ENCODE data around the gene SERPINE3.

SERPINE3 gene

DNA sequence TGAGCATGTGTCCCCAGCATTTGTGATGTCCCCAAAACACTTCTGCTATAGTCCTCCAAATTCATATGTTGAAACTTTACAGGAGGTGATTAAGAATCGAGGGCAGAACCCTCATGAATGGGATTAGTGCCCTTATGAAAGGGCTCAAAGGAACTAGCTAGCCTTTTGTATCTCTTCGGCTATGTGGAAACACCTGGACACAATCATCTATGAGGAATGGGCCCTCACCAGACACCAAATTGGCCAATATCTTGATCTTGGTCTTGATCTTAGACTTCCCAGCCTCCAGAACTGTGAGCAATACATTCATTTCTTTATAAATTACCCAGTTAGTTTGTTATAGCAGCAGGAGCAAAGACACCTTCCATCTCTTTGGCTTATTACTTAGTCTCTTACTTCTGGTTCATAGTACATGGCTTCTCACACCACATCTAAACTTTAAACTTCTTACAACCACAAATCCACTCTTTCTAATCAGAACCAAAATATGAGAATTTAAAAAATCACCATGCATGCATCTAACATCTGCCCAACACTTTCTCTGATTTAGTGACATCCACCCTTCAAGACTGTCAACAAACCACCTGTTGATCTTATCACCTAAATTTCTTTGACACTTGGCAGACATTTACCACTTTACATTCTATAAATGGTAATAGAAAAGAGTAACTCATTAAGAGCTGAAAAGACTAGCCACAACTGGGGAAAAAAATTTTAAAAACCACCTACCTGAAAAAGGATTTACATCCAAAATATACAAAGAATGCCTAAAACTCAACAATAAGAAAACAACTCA, 6.7 kb upstream of the SERPINE3 start:
- H3K27me3 ChIP-seq (ENCODE audit: insufficient read depth, poor library complexity, severe bottlenecking), result no peaks in the 10 kb centered on the region
- DNase-seq (ENCODE audit: low read depth in 1 of 2, low spot score in 1 of 2), result no peak
- TF ChIP-seq SPI1 (IDR thresholded peaks at IDR 0.05; ENCODE audit: borderline replicate concordance, low read depth) (no peak), GABPA (IDR thresholded peaks at IDR 0.05; ENCODE audit: low read depth) (no peak), POLR2AphosphoS5 (IDR thresholded peaks at IDR 0.05; ENCODE audit: low read depth) (no peak)
- TF ChIP-seq, protein P1, sequence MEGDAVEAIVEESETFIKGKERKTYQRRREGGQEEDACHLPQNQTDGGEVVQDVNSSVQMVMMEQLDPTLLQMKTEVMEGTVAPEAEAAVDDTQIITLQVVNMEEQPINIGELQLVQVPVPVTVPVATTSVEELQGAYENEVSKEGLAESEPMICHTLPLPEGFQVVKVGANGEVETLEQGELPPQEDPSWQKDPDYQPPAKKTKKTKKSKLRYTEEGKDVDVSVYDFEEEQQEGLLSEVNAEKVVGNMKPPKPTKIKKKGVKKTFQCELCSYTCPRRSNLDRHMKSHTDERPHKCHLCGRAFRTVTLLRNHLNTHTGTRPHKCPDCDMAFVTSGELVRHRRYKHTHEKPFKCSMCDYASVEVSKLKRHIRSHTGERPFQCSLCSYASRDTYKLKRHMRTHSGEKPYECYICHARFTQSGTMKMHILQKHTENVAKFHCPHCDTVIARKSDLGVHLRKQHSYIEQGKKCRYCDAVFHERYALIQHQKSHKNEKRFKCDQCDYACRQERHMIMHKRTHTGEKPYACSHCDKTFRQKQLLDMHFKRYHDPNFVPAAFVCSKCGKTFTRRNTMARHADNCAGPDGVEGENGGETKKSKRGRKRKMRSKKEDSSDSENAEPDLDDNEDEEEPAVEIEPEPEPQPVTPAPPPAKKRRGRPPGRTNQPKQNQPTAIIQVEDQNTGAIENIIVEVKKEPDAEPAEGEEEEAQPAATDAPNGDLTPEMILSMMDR (IDR thresholded peaks at IDR 0.05; ENCODE audit: insufficient read depth, low read length), result no peak
- TF ChIP-seq, protein P2, sequence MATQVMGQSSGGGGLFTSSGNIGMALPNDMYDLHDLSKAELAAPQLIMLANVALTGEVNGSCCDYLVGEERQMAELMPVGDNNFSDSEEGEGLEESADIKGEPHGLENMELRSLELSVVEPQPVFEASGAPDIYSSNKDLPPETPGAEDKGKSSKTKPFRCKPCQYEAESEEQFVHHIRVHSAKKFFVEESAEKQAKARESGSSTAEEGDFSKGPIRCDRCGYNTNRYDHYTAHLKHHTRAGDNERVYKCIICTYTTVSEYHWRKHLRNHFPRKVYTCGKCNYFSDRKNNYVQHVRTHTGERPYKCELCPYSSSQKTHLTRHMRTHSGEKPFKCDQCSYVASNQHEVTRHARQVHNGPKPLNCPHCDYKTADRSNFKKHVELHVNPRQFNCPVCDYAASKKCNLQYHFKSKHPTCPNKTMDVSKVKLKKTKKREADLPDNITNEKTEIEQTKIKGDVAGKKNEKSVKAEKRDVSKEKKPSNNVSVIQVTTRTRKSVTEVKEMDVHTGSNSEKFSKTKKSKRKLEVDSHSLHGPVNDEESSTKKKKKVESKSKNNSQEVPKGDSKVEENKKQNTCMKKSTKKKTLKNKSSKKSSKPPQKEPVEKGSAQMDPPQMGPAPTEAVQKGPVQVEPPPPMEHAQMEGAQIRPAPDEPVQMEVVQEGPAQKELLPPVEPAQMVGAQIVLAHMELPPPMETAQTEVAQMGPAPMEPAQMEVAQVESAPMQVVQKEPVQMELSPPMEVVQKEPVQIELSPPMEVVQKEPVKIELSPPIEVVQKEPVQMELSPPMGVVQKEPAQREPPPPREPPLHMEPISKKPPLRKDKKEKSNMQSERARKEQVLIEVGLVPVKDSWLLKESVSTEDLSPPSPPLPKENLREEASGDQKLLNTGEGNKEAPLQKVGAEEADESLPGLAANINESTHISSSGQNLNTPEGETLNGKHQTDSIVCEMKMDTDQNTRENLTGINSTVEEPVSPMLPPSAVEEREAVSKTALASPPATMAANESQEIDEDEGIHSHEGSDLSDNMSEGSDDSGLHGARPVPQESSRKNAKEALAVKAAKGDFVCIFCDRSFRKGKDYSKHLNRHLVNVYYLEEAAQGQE (IDR thresholded peaks at IDR 0.05; ENCODE audit: insufficient replicate concordance, low read depth), result no peak
- no peak overlapping the region for H3K4me3 ChIP-seq (replicated peaks; ENCODE audit: insufficient read depth, low read length)
- H3K27ac ChIP-seq (replicated peaks), result no peak overlapping the region

DNA sequence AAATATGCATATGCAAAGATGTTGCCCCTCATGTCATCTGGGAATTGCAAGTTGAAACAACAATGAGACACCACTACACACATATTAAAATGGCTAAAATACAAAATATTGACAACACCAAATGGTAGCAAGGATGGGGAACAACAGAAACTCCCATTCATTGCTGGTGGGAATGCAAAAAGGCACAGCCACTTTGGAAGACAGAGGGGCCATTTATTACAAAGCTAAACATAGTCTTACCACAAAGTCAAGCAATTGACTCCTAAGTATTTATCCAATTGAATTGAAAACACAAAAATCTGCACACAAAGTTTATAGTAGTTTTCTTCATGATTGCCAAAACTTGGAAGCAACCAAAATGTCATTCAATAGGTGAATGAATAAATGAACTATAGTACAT, 6.1 kb upstream of the SERPINE3 start:
- Histone ChIP-seq H3K27me3 (ENCODE audit: insufficient read depth, poor library complexity, severe bottlenecking) (no peaks in the 10 kb centered on the region), H3K4me3 (replicated peaks; ENCODE audit: insufficient read depth, low read length) (no peak overlapping the region), H3K27ac (replicated peaks) (no peak overlapping the region)
- TF ChIP-seq SPI1 (IDR thresholded peaks at IDR 0.05; ENCODE audit: borderline replicate concordance, low read depth) (no peak), GABPA (IDR thresholded peaks at IDR 0.05; ENCODE audit: low read depth) (no peak), POLR2AphosphoS5 (IDR thresholded peaks at IDR 0.05; ENCODE audit: low read depth) (no peak)
- TF ChIP-seq, protein P1 (IDR thresholded peaks at IDR 0.05; ENCODE audit: insufficient read depth, low read length), result no peak
- DNase-seq (ENCODE audit: low read depth in 1 of 2, low spot score in 1 of 2), result no peak

DNA sequence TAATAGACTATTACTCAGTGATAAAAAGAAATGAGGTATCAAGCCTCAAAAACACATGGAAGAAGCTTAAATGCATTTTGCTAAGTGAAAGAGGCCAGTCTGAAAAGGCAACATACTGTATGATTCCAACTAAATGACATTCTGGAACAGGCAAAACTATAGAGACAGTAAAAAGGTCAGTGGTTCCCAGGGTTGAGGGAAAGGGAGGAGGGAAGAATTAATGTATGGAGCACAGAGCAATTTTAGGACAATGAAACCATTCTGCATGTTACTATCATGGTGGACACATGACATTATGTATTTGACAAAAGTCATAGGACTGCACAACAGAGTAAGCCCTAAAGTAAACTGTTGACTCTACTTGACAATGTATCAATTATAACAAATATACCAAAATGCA, 5.7 kb upstream of the SERPINE3 start:
- no peak overlapping the region for H3K4me3 ChIP-seq (replicated peaks; ENCODE audit: insufficient read depth, low read length)
- no peaks in the 10 kb centered on the region for H3K27me3 ChIP-seq (ENCODE audit: insufficient read depth, poor library complexity, severe bottlenecking)
- no peak overlapping the region for H3K27ac ChIP-seq (replicated peaks)
- no peak for DNase-seq (ENCODE audit: low read depth in 1 of 2, low spot score in 1 of 2)
- TF ChIP-seq, protein P1 (IDR thresholded peaks at IDR 0.05; ENCODE audit: insufficient read depth, low read length), result no peak
- TF ChIP-seq POLR2AphosphoS5 (IDR thresholded peaks at IDR 0.05; ENCODE audit: low read depth), result no peak
- TF ChIP-seq SPI1 (IDR thresholded peaks at IDR 0.05; ENCODE audit: borderline replicate concordance, low read depth), result no peak
- TF ChIP-seq GABPA (IDR thresholded peaks at IDR 0.05; ENCODE audit: low read depth), result no peak
- TF ChIP-seq, protein P2 (IDR thresholded peaks at IDR 0.05; ENCODE audit: insufficient replicate concordance, low read depth), result no peak

Measured in HL-60 (cell line).